Heart right ventricle (tissue), 16 donors: Measurements from ENCODE around the gene ZDHHC24. TPM values are rescaled to one million over a fixed set of nuclear protein-coding genes. Genes with fewer than 3 reads are reported as not detected.

Experiments
- ATAC-seq, 8 donors: fragments of 200-7000 bp; cut with Tn5 transposase; one replicate each; pipeline ENCODE4 v1.9.1; 2020; ENCODE audit warnings: mild to moderate bottlenecking in 8 of 8, moderate library complexity in 8 of 8, moderate number of reproducible peaks in 1 of 8
- DNase-seq, 2 donors: peaks; one replicate each; pipeline ENCODE4 v3.0.0-alpha.2; 2020
- H3K27ac ChIP-seq, 10 donors: fragments of 200-600 bp; sonication (generic) in 2 of 10; one replicate each; pipeline versions ENCODE4 v1.5.0 to v1.8.0; 2020 to 2022; ENCODE audit warnings: mild to moderate bottlenecking in 3 of 10
- H3K27me3 ChIP-seq, 7 donors: fragments of 200-600 bp; one replicate each; pipeline ENCODE4 v1.8.0; 2021 to 2022; ENCODE audit warnings: mild to moderate bottlenecking in 2 of 7
- H3K36me3 ChIP-seq, 9 donors: fragments of 200-600 bp; sonication (generic) in 1 of 9; one replicate each; pipeline versions ENCODE4 v1.5.0 to v1.8.0; 2020 to 2022; ENCODE audit warnings: mild to moderate bottlenecking in 2 of 9
- H3K4me1 ChIP-seq, 9 donors: fragments of 200-600 bp; sonication (generic) in 1 of 9; one replicate each; pipeline versions ENCODE4 v1.5.0 to v1.8.0; 2020 to 2022; ENCODE audit warnings: mild to moderate bottlenecking in 4 of 9
- H3K4me3 ChIP-seq, 10 donors: fragments of 200-600 bp; sonication (generic) in 2 of 10; one replicate each; pipeline versions ENCODE4 v1.5.0 to v1.8.0; 2020 to 2022; ENCODE audit warnings: mild to moderate bottlenecking in 7 of 10, moderate library complexity in 2 of 10
- H3K9me3 ChIP-seq, 11 donors: fragments of 200-600 bp in 10 of 11; sonication (generic) in 2 of 11; one replicate each; pipeline versions ENCODE4 v1.5.0 to v1.8.0; 2013 to 2022; ENCODE audit warnings: mild to moderate bottlenecking in 2 of 11, control low read depth in 1 of 11, moderate library complexity in 1 of 11
- WGBS, 2 donors: extraction: QIAGEN DNeasy Blood & Tissue Kit; methylation state at CpG; one replicate each; pipeline ENCODE4 v1.1.7; 2013; ENCODE audit warnings: inconsistent platforms in 1 of 2; 5-methylcytosine and 5-hydroxymethylcytosine counted together
- intact Hi-C, 10 donors: fragments of 100-400 bp; cut with DNase I; formaldehyde crosslinking; loops; one replicate each; pipeline versions ENCODE4 v1.11.1 to v1.14.2; 2022
- polyA plus RNA-seq, 2 donors: library from polyadenylated mRNA; stranded (reverse); fragments of 200-250 nt; gene quantifications; one replicate each; pipeline ENCODE4 v1.2.3, GENCODE V29; 2013
- total RNA-seq, 10 donors: library from RNA; stranded (reverse); fragmentation: NEBNext Ultra II Directional in 3 of 10; extraction: Animal tissue kit (Norgen Biotek cat#: 25700) in 3 of 10; gene quantifications; one replicate each; pipeline versions ENCODE4 v1.2.1 to v1.2.4, GENCODE V29; 2021 to 2023
- TF ChIP-seq, protein P1 (sequence below), 9 donors: fragments of 200-600 bp; sonication (generic) in 2 of 9; IDR thresholded peaks; one replicate each; pipeline versions ENCODE4 v1.5.0 to v1.8.0; 2021 to 2022; ENCODE audit warnings: antibody characterized with exemption in 9 of 9, mild to moderate bottlenecking in 5 of 9, moderate library complexity in 1 of 9
- donor health status: Arrhythmogenic right ventricular cardiomyopathy.
- donor health status: ischemic (EF 13 %, LVEDD 7.1; RV severe dilation, severe dysfunction).
- donor health status: healthy with polysubstance abuse.
- donor health status: DM: no; HTN: yes; CAD: no.
- donor health status: DM: no; HTN: no; CAD: no.
- donor health status: ischemic (EF 25% LVEDD 6.9; RV normal size, moderate dysfunction).
- donor health status: ischemic (EF 25% LVEDD 5.7; RV mildly dilated, moderate dysfunction).
- donor health status: healthy.
- donor health status: DM: yes; HTN: yes; CAD: no.
- donor health status: Ischemic cardiomyopathy.
- donor health status: ischemic (EF 35%, LVEDD 5.7; RV mildly dilated, moderate dysfunction).
- donor health status: nonischemic (EF 11% LVEDD 7.7; RV severe dilation, severe dysfunction).
- donor health status: DM: yes; HTN: yes; CAD: no.
- donor health status: PGD.
- donor health status: ischemic (EF 29% LVEDD 5.4; RV normal size, mild dysfunction).
- donor health status: nonischemic (EF 23%, LVEDD 6.1; RV moderate dilation, normal function).

The ZDHHC24 gene
- total and polyA plus RNA-seq, 12 donors: 4.6 to 8.4 (median 5.8) TPM

DNA sequence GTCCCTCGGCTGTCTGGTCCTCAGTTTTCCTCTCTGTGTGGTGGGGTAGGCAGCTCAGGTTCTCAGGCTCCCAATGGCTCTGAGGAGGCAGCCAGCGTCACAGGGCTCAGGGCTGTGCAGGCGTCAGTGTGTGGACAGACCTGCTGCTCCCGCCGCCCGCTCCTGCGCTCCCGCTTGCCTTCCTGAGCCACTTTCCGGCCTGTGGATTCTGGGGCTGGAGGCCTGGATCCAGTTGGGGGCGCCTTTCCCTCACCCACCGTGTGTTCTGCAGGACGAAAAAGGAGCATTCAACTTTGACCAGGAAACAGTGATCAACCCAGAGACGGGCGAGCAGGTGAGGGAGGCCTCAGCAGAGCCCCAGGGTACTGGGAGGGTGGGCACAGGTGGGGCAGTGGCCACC lies 50.9 kb downstream of the ZDHHC24 start:
- no peaks in the 10 kb centered on the region for H3K4me1 ChIP-seq
- H3K27ac ChIP-seq: no peak overlapping the region
- no peak overlapping the region for H3K4me3 ChIP-seq
- 89 to 91% methylated on average over 14 of the region's 14 CpGs for WGBS, 2 donors
- intact Hi-C loops: no loop called here
- ATAC-seq (no peak), DNase-seq (no peak)
- TF ChIP-seq, protein P1, sequence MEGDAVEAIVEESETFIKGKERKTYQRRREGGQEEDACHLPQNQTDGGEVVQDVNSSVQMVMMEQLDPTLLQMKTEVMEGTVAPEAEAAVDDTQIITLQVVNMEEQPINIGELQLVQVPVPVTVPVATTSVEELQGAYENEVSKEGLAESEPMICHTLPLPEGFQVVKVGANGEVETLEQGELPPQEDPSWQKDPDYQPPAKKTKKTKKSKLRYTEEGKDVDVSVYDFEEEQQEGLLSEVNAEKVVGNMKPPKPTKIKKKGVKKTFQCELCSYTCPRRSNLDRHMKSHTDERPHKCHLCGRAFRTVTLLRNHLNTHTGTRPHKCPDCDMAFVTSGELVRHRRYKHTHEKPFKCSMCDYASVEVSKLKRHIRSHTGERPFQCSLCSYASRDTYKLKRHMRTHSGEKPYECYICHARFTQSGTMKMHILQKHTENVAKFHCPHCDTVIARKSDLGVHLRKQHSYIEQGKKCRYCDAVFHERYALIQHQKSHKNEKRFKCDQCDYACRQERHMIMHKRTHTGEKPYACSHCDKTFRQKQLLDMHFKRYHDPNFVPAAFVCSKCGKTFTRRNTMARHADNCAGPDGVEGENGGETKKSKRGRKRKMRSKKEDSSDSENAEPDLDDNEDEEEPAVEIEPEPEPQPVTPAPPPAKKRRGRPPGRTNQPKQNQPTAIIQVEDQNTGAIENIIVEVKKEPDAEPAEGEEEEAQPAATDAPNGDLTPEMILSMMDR (IDR thresholded peaks at IDR 0.05): no peak
- peaks cover 0 to 96% (median 9%) of the 10 kb centered on the region in 9 donors for H3K36me3 ChIP-seq
- H3K27me3 ChIP-seq: no peaks in the 10 kb centered on the region
- no peaks in the 10 kb centered on the region for H3K9me3 ChIP-seq

DNA sequence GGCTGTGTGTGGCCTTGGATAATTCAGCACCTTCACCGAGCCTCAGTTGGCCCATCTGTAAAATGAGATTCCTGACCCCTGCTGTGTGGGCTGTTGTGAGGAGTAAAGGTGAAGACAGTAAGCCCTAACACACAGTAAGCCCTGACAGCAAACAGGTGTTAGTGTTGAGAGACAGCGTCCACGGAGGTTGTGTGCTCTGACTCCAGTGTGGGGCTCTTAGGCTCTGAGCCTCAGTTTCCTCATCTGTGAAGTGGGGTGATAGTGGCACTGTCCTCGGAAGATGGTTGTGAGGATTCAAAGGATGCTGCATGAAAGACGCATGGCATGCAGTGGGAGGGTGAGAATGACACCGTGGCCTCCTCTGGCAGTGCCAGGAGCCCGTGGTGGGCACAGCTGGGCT lies 51.4 kb downstream of the ZDHHC24 start:
- H3K4me3 ChIP-seq: no peak overlapping the region
- intact Hi-C loops: no loop called here
- no peaks in the 10 kb centered on the region for H3K9me3 ChIP-seq
- TF ChIP-seq, protein P1 (IDR thresholded peaks at IDR 0.05): no peak
- no peaks in the 10 kb centered on the region for H3K27me3 ChIP-seq
- 91 to 92% methylated on average over 7 of the region's 7 CpGs for WGBS, 2 donors
- no peaks in the 10 kb centered on the region for H3K4me1 ChIP-seq
- H3K27ac ChIP-seq: no peak overlapping the region
- ATAC-seq (no peak), DNase-seq (no peak)
- peaks cover 0 to 96% (median 9%) of the 10 kb centered on the region in 9 donors for H3K36me3 ChIP-seq

DNA sequence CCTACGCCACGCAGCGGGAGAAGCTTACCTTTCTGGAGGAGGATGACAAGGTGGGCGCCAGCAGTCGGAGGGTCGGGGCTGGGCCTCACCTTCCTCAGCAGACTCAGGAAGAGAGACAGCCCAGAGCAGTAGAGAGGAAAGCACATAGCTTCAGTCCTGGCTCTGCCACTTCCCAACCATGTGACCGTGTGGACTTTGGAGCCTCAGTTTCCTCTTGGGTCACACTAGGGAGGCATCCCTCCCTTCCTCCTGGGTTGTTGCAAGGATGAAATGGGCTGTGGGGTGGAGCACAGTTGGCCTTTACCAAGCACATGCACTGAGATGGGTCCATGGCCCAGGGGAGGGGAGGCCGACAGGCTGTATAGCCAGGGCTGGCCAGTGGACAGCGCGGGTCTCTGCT lies 52.7 kb downstream of the ZDHHC24 start:
- WGBS, 2 donors: 96 to 98% methylated on average over 10 of the region's 10 CpGs
- intact Hi-C loops: no loop called here
- DNase-seq (no peak), ATAC-seq (peak in 1 of 8 donors; percentile 27)
- TF ChIP-seq, protein P1 (IDR thresholded peaks at IDR 0.05): no peak
- no peaks in the 10 kb centered on the region for H3K27me3 ChIP-seq
- H3K4me3 ChIP-seq: no peak overlapping the region
- peaks cover 0 to 96% (median 9%) of the 10 kb centered on the region in 9 donors for H3K36me3 ChIP-seq
- H3K27ac ChIP-seq: no peak overlapping the region
- no peaks in the 10 kb centered on the region for H3K9me3 ChIP-seq
- no peaks in the 10 kb centered on the region for H3K4me1 ChIP-seq

DNA sequence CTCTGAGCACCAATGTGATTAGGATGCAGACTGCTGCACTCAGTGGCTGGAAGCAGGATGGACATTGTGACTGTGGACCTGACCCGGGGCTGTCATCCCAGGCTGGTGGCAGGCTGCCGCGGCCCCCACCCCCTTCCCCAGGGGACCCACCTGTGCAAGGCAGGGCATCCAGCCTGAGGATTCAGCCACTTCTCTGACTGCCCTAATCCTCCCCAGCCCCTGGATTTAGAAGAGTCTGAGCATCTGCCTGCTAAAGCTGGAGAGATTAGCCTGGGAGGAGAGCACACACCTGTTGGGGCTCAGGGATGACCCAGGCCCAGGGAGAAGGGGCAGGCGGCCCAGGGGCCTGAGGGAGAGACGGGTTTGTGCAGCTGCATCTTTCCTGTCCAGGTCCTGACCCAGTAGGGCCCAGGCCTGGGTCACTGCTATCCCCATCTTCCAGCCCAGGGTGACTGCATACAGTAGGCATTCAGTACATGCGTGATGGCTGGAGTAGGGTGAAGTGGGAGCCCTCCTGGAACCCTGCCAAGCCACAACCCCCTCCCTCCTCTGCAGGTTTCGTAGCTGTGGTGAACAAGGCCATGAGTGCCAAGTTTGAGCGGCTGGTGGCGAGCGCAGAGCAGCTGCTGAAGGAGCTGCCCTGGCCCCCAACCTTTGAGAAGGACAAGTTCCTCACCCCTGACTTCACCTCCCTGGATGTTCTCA lies 53.5 kb downstream of the ZDHHC24 start:
- Histone ChIP-seq H3K4me3 (no peak overlapping the region), H3K4me1 (no peaks in the 10 kb centered on the region), H3K27ac (no peak overlapping the region), H3K36me3 (peaks cover 0 to 96% (median 8%) of the 10 kb centered on the region in 9 donors), H3K27me3 (no peaks in the 10 kb centered on the region), H3K9me3 (no peaks in the 10 kb centered on the region)
- TF ChIP-seq, protein P1 (IDR thresholded peaks at IDR 0.05): no peak
- ATAC-seq (no peak), DNase-seq (no peak)
- 90 to 95% methylated on average over 10 of the region's 10 CpGs for WGBS, 2 donors
- intact Hi-C loops: no loop called here
